Measurements from ENCODE around the gene GSTM4. TPM values are rescaled to one million over a fixed set of nuclear protein-coding genes. Genes with fewer than 3 reads are reported as not detected.

GSTM4 gene
- total and polyA plus RNA-seq, 9 of the 15 experiments (the other 6 are each of a cell fraction or from before 2014, with no cell fraction given), result 18.8 to 53.4 (median 38.8) TPM

GRCh38 chr1:109636201-109636952 lies 19.5 kb upstream of the GSTM4 start (continued):
- TF ChIP-seq JUN (IDR thresholded peaks at IDR 0.05; ENCODE audit: borderline replicate concordance, low read depth, low read length) (peak; percentile 56; the same call in 1 of the 2 replicates), JUN (CRISPR knock-in tag; IDR thresholded peaks at IDR 0.05; ENCODE audit: borderline replicate concordance) (no peak), FOSL1 (tag; conservative IDR thresholded peaks at IDR 0.05) (peak; percentile 81), SMARCA4 (IDR thresholded peaks at IDR 0.05) (peak; percentile 47; the same call in 1 of the 2 replicates), ARID1B (IDR thresholded peaks at IDR 0.05) (peak; percentile 37; the same call in 1 of the 2 replicates), KDM1A (IDR thresholded peaks at IDR 0.05) (peak; percentile 88 to 89), NFE2L1 (tag; IDR thresholded peaks at IDR 0.05; ENCODE audit: borderline replicate concordance, low read depth) (peak; percentile 72), FOXA3 (CRISPR knock-in tag; conservative IDR thresholded peaks at IDR 0.05 in 1 of 2, IDR thresholded peaks at IDR 0.05 in 1 of 2) (0 out of 4 replicates have a peak, but pooled peaks of 1 of the 2 experiments have one; percentile 15), MAFG (tag; conservative IDR thresholded peaks at IDR 0.05) (peak; percentile 93), NR2C1 (IDR thresholded peaks at IDR 0.05) (no peak), NR2C1 (tag; IDR thresholded peaks at IDR 0.05) (peak; percentile 47; the same call in 1 of the 2 replicates), CC2D1A (IDR thresholded peaks at IDR 0.05) (no peak), PHF21A (IDR thresholded peaks at IDR 0.05; ENCODE audit: borderline replicate concordance, low read depth) (peak; percentile 27; the same call in 1 of the 2 replicates), JUND (IDR thresholded peaks at IDR 0.05; ENCODE audit: borderline replicate concordance, low read depth, low read length) (peak; percentile 81), JUND (tag; IDR thresholded peaks at IDR 0.05; ENCODE audit: borderline replicate concordance, low read depth, low read length) (peak; percentile 81; the same call in 2 of the 3 replicates), BACH1 (tag; IDR thresholded peaks at IDR 0.05) (peak; percentile 38; the same call in 1 of the 2 replicates), BRF2 (IDR thresholded peaks at IDR 0.05; ENCODE audit: borderline replicate concordance, insufficient read depth, insufficient read length) (no peak), NR2C2 (CRISPR knock-in tag; IDR thresholded peaks at IDR 0.05) (no peak), NR2C2 (tag; IDR thresholded peaks at IDR 0.05) (peak; percentile 66), PBX2 (CRISPR knock-in tag; IDR thresholded peaks at IDR 0.05; ENCODE audit: low read depth) (no peak), PBX2 (tag; conservative IDR thresholded peaks at IDR 0.05; ENCODE audit: low read depth) (peak; percentile 34; the same call in 1 of the 2 replicates), TEAD1 (CRISPR knock-in tag; IDR thresholded peaks at IDR 0.05) (no peak), PKNOX1 (IDR thresholded peaks at IDR 0.05) (peak; percentile 79)

All from K562 (cell line).